Keratinocyte (primary cell): Measurements from ENCODE around the gene ALG2. TPM values are rescaled to one million over a fixed set of nuclear protein-coding genes. Genes with fewer than 3 reads are reported as not detected.

Experiments
- DNase-seq: peaks from one replicate; pipeline ENCODE4 v3.0.0-alpha.2; 2011; ENCODE audit warnings: low read depth, missing footprints, low spot score
- FAIRE-seq: peaks from 2 replicates; lab custom pipeline; 2011; peaks lifted over from hg19 to GRCh38; lab: Jason Lieb, UNC
- H2AFZ ChIP-seq: 2 replicates; pipeline ENCODE4 v1.6.0; 2012; ENCODE audit warnings: low read length, control low read depth, inconsistent platforms; ENCODE audit not compliant: control insufficient read depth
- H3K27ac ChIP-seq: 2 replicates; pipeline ENCODE4 v1.5.1; 2011; ENCODE audit warnings: low read length; ENCODE audit not compliant: control insufficient read depth, insufficient read depth
- H3K27me3 ChIP-seq: 3 replicates; pipeline ENCODE4 v1.6.0; 2011; ENCODE audit warnings: low read length; ENCODE audit not compliant: control insufficient read depth, insufficient read depth; ENCODE audit errors: extremely low read depth
- H3K36me3 ChIP-seq, 2 experiments: 2 replicates in 1 of 2; 3 replicates in 1 of 2; pipeline ENCODE4 v1.5.1; 2011; ENCODE audit warnings: low read length in 2 of 2, mild to moderate bottlenecking in 1 of 2; ENCODE audit not compliant: control insufficient read depth in 2 of 2, insufficient read depth in 2 of 2; ENCODE audit errors: extremely low read depth in 1 of 2
- H3K4me1 ChIP-seq: 3 replicates; pipeline ENCODE4 v1.5.1; 2011; ENCODE audit warnings: low read length; ENCODE audit not compliant: control insufficient read depth, insufficient read depth; ENCODE audit errors: extremely low read depth
- H3K4me2 ChIP-seq: 3 replicates; pipeline ENCODE4 v1.6.0; 2011; ENCODE audit warnings: low read depth, low read length; ENCODE audit not compliant: control insufficient read depth, insufficient read depth; ENCODE audit errors: extremely low read depth
- H3K4me3 ChIP-seq, 3 experiments: fragments of 200-600 bp in 1 of 3; sonication (generic) in 1 of 3; 2 replicates in 2 of 3; 3 replicates in 1 of 3; pipeline ENCODE4 v1.5.1; 2011 to 2016; ENCODE audit warnings: low read length in 3 of 3, mild to moderate bottlenecking in 3 of 3, control low read depth in 2 of 3, inconsistent platforms in 1 of 3, low read depth in 1 of 3, mixed read lengths in 1 of 3, mixed run types in 1 of 3, moderate library complexity in 1 of 3; ENCODE audit not compliant: control insufficient read depth in 2 of 3, insufficient read depth in 2 of 3; ENCODE audit errors: extremely low read depth in 1 of 3
- H3K79me2 ChIP-seq: 2 replicates; pipeline ENCODE4 v1.6.0; 2012; ENCODE audit warnings: low read length; ENCODE audit not compliant: control insufficient read depth, insufficient read depth
- H3K9ac ChIP-seq: 3 replicates; pipeline ENCODE4 v1.6.0; 2011; ENCODE audit warnings: low read length; ENCODE audit not compliant: control insufficient read depth, insufficient read depth; ENCODE audit errors: extremely low read depth
- H3K9me1 ChIP-seq: 3 replicates; pipeline ENCODE4 v1.6.0; 2011; ENCODE audit warnings: low read length; ENCODE audit not compliant: control insufficient read depth, insufficient read depth; ENCODE audit errors: extremely low read depth
- H3K9me3 ChIP-seq: 2 replicates; pipeline ENCODE4 v1.5.1; 2012; ENCODE audit warnings: low read depth, low read length; ENCODE audit not compliant: control insufficient read depth
- H4K20me1 ChIP-seq: 3 replicates; pipeline ENCODE4 v1.6.0; 2011; ENCODE audit warnings: low read length; ENCODE audit not compliant: control insufficient read depth, insufficient read depth; ENCODE audit errors: extremely low read depth
- EZH2 ChIP-seq: IDR thresholded peaks from one replicate; pipeline ENCODE4 v1.6.1; 2012; ENCODE audit warnings: inconsistent platforms, mild to moderate bottlenecking, low read length, moderate library complexity
- dilution Hi-C: fragments of 300-500 bp; cut with MboI; formaldehyde crosslinking; loops from one replicate; pipeline ENCODE4 v1.7.0; 2020; ENCODE audit warnings: low sequenced_read_pairs; ENCODE audit not compliant: extremely low pct_ligation_motif_present
- polyA plus RNA-seq, 5 experiments: library from polyadenylated mRNA; depleted of rRNA in 3 of 5; stranded (reverse) in 3 of 5; stranded (forward) in 1 of 5; unstranded in 1 of 5; fragments of >200 nt; gene quantifications; 1 replicate in 1 of 5; 2 replicates in 3 of 5; 3 replicates in 1 of 5; pipeline versions ENCODE4 v1.2.1 to v1.2.3, GENCODE V29; 2011 to 2012; ENCODE audit warnings: missing spikeins in 2 of 5, low read depth in 1 of 5, low replicate concordance in 1 of 5
- TF ChIP-seq, protein P1 (sequence below), 3 experiments: IDR thresholded peaks in 1 of 3; conservative IDR thresholded peaks in 1 of 3; optimal IDR thresholded peaks in 1 of 3; 2 replicates in 2 of 3; 3 replicates in 1 of 3; pipeline versions ENCODE3 to v1.5.1; 2011; ENCODE audit warnings: low read length in 3 of 3, mild to moderate bottlenecking in 3 of 3, moderate library complexity in 2 of 3, control low read depth in 1 of 3, inconsistent platforms in 1 of 3; ENCODE audit not compliant: insufficient read depth in 2 of 3; ENCODE audit errors: extremely low read depth in 1 of 3

The ALG2 gene
- polyA plus RNA-seq, 1 donor (not counting 4 experiments of a cell fraction or from before 2014, with no cell fraction given) = 57.1 TPM

DNA sequence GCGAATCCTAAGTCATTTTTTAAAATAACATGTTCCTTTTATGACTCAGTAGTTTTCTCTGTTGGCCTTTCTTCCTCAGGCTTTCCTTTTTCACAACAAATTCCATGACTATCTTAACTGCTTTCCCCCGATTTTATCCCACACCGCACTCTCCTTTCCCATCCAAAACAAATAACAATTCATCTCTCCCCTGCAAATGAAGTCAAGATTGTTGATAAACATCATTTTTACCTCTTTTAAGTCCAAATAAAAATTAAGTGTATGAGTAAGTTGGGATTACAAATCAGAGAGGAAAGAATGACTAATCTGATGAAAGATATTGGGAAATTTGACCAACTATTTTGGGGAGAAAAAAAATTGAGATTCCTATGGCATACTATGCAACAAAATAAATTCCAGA, 47.7 kb upstream of the ALG2 start:
- DNase-seq (no peak), FAIRE-seq (no peak)
- Histone ChIP-seq H3K4me1 (no peaks in the 10 kb centered on the region), H3K4me3 (no peak overlapping the region), H3K79me2 (no peaks in the 10 kb centered on the region), H3K9me1 (no peaks in the 10 kb centered on the region), H3K27ac (no peak overlapping the region), H3K4me2 (no peak overlapping the region), H3K27me3 (no peaks in the 10 kb centered on the region), H2AFZ (no peak overlapping the region), H4K20me1 (no peaks in the 10 kb centered on the region), H3K36me3 (no peaks in the 10 kb centered on the region), H3K9me3 (no peaks in the 10 kb centered on the region), H3K9ac (no peak overlapping the region)
- TF ChIP-seq, protein P1, sequence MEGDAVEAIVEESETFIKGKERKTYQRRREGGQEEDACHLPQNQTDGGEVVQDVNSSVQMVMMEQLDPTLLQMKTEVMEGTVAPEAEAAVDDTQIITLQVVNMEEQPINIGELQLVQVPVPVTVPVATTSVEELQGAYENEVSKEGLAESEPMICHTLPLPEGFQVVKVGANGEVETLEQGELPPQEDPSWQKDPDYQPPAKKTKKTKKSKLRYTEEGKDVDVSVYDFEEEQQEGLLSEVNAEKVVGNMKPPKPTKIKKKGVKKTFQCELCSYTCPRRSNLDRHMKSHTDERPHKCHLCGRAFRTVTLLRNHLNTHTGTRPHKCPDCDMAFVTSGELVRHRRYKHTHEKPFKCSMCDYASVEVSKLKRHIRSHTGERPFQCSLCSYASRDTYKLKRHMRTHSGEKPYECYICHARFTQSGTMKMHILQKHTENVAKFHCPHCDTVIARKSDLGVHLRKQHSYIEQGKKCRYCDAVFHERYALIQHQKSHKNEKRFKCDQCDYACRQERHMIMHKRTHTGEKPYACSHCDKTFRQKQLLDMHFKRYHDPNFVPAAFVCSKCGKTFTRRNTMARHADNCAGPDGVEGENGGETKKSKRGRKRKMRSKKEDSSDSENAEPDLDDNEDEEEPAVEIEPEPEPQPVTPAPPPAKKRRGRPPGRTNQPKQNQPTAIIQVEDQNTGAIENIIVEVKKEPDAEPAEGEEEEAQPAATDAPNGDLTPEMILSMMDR (optimal IDR thresholded peaks at IDR 0.05 in 1 of 3, IDR thresholded peaks at IDR 0.05 in 1 of 3, conservative IDR thresholded peaks at IDR 0.05 in 1 of 3; ENCODE audit: extremely low read depth in 1 of 3, insufficient read depth in 2 of 3, low read length in 3 of 3) = no peak
- no peak for TF ChIP-seq EZH2
- dilution Hi-C loops = no loop called here

DNA sequence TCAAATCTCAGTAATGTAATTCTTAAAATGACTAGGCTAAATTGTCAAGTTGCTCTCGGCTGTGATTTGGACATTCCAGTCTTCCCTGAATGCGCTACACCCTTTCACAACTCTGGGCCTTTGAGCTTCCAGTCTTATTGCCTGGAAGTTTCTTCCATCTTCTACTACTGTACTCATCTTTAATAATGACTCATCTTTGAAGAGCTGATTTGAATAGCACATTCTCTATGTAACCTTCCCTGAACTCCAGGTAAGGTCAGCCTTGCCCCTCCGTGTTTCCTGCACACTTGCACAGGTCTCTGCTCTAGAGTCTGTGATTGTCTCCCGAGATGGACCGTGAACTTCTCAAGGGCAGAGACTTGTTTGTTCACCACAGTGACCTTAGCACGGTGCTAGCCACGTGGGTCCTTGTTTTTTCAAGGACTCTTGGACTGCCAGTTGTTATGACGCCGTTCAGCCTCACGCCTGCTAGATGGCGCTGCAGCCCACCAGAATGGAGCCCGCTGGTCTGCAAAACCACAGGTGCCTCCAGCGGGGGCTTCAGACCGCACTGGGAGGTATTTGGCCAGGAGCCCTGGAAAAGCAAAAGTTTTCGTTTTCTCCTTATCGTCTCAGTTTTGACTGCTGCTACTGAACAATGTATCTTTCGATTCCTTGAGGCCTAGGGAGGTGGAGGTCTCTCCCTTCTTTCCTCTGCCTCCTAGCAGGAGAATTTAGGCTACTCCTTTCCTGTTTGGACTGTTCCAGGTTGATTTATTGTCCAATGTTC, 44.7 kb upstream of the ALG2 start:
- Histone ChIP-seq H3K27me3 (no peaks in the 10 kb centered on the region), H3K9me1 (no peaks in the 10 kb centered on the region), H4K20me1 (no peaks in the 10 kb centered on the region), H3K4me1 (no peaks in the 10 kb centered on the region), H3K9me3 (no peaks in the 10 kb centered on the region), H3K4me3 (no peak overlapping the region), H3K36me3 (no peaks in the 10 kb centered on the region), H3K79me2 (no peaks in the 10 kb centered on the region), H2AFZ (no peak overlapping the region), H3K9ac (no peak overlapping the region), H3K4me2 (peak overlapping the region; percentile 59), H3K27ac (no peak overlapping the region)
- FAIRE-seq = no peak
- dilution Hi-C loops = no loop called here
- TF ChIP-seq EZH2 = no peak
- TF ChIP-seq, protein P1 (optimal IDR thresholded peaks at IDR 0.05 in 1 of 3, IDR thresholded peaks at IDR 0.05 in 1 of 3, conservative IDR thresholded peaks at IDR 0.05 in 1 of 3; ENCODE audit: extremely low read depth in 1 of 3, insufficient read depth in 2 of 3, low read length in 3 of 3) = peak; percentile 86 to 88 (median 86)
- no peak for DNase-seq
